ENCODE results near the gene SCAF11.

DNA sequence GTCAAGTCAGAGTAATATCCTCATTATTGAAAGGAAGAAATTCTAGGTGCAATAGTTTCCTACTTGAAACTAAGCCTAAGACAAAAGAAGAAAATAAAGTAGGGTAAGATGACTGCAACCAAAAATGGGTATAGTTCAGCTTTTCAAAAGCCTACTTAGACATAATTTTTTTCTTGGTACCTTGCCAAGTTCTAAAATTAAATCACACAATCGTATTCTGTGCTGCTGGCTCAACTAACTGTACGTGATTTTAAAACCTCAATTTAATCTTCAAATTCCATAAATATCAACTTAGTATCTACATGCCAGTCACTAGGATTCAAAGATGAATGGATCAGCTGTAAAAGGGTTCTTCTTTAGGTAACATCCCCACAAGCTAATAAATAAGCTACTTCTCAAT is 56.9 kb downstream of the SCAF11 start:
- TF ChIP-seq EZH2phosphoT487 (IDR thresholded peaks at IDR 0.05; ENCODE audit: borderline replicate concordance) (no peak), TCF7L2 (IDR thresholded peaks at IDR 0.05; ENCODE audit: borderline replicate concordance, extremely low read depth, insufficient read depth, insufficient read length) (no peak), ZNF274 (IDR thresholded peaks at IDR 0.05; ENCODE audit: low read depth, low read length) (no peak), POLR2A (IDR thresholded peaks at IDR 0.05; ENCODE audit: borderline replicate concordance, extremely low read depth, insufficient read depth, insufficient read length) (no peak), FOSL1 (IDR thresholded peaks at IDR 0.05; ENCODE audit: low read depth) (no peak), POLR2AphosphoS5 (IDR thresholded peaks at IDR 0.05; ENCODE audit: low read depth, low read length) (no peak)
- TF ChIP-seq, protein P1, sequence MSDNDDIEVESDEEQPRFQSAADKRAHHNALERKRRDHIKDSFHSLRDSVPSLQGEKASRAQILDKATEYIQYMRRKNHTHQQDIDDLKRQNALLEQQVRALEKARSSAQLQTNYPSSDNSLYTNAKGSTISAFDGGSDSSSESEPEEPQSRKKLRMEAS (IDR thresholded peaks at IDR 0.05) = no peak
- TF ChIP-seq, protein P2, sequence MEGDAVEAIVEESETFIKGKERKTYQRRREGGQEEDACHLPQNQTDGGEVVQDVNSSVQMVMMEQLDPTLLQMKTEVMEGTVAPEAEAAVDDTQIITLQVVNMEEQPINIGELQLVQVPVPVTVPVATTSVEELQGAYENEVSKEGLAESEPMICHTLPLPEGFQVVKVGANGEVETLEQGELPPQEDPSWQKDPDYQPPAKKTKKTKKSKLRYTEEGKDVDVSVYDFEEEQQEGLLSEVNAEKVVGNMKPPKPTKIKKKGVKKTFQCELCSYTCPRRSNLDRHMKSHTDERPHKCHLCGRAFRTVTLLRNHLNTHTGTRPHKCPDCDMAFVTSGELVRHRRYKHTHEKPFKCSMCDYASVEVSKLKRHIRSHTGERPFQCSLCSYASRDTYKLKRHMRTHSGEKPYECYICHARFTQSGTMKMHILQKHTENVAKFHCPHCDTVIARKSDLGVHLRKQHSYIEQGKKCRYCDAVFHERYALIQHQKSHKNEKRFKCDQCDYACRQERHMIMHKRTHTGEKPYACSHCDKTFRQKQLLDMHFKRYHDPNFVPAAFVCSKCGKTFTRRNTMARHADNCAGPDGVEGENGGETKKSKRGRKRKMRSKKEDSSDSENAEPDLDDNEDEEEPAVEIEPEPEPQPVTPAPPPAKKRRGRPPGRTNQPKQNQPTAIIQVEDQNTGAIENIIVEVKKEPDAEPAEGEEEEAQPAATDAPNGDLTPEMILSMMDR (IDR thresholded peaks at IDR 0.05 in 2 of 3, conservative IDR thresholded peaks at IDR 0.05 in 1 of 3; ENCODE audit: borderline replicate concordance in 1 of 3, insufficient read depth in 1 of 3, low read depth in 2 of 3, low read length in 2 of 3) = no peak

All from HCT116 (cell line).